K562 (cell line): ENCODE data around the gene DDX43. TPM values are rescaled to one million over a fixed set of nuclear protein-coding genes. Genes with fewer than 3 reads are reported as not detected.
A peak's percentile ranks its signal among the peaks of the same experiment; 100 is the strongest.

Experiments used
- ATAC-seq: fragments of 200-7000 bp; cut with Tn5 transposase; 3 replicates; pipeline ENCODE4 v1.9.1; 2020; ENCODE audit warnings: moderate library complexity
- BruUV-seq: library from RNA; stranded (reverse); fragments of 400-500 nt; replicated peaks from 2 replicates; lab custom pipeline; 2021; lab: Mats Ljungman, UMichigan
- CTCF ChIA-PET: fragments of 300-600 bp; formaldehyde crosslinking; extraction: SDS; loops from one replicate; lab custom pipeline; 2021; ENCODE audit warnings: low intra/inter-chr PET ratio; lab: Yijun Ruan, JAX
- POLR2A ChIA-PET: fragments of 300-600, 350-650 bp; sonication (Branson Sonifier 250); formaldehyde crosslinking; extraction: SDS; loops from one replicate; lab custom pipeline; 2021; ENCODE audit warnings: antibody characterized with exemption, inconsistent platforms; lab: Yijun Ruan, JAX
- DNase-seq, 4 experiments: peaks; one replicate each; pipeline versions ENCODE4 v3.0.0 to v3.0.0-alpha.2; 2011 to 2018; ENCODE audit warnings: low spot score in 3 of 4, mixed read lengths in 3 of 4; ENCODE audit errors: extremely low read depth in 1 of 4
- FAIRE-seq: peaks from 2 replicates; lab custom pipeline; 2011; peaks lifted over from hg19 to GRCh38; lab: Jason Lieb, UNC
- H2AFZ ChIP-seq: 2 replicates; pipeline ENCODE4 v1.6.0; 2011; ENCODE audit warnings: low read depth, low read length, control low read depth, inconsistent platforms
- H3K27ac ChIP-seq: fragments of 200-600 bp; 3 replicates; pipeline ENCODE4 v1.8.0; 2011; ENCODE audit warnings: low read depth, mild to moderate bottlenecking, control low read depth, inconsistent platforms, low read length, moderate library complexity, mixed read lengths; ENCODE audit errors: extremely low read depth
- H3K27me3 ChIP-seq, 2 experiments: fragments of 300-600 bp in 1 of 2; 2 replicates in 1 of 2; 3 replicates in 1 of 2; pipeline versions ENCODE4 v1.6.0 to v1.8.0; 2011; ENCODE audit warnings: inconsistent platforms in 2 of 2, low read length in 2 of 2, mild to moderate bottlenecking in 1 of 2, mixed read lengths in 1 of 2, moderate library complexity in 1 of 2; ENCODE audit not compliant: control insufficient read depth in 2 of 2, insufficient read depth in 2 of 2
- H3K36me3 ChIP-seq: fragments of 300-600 bp; 3 replicates; pipeline ENCODE4 v1.8.0; 2011; ENCODE audit warnings: mild to moderate bottlenecking, low read length, inconsistent platforms; ENCODE audit not compliant: control insufficient read depth, insufficient read depth
- H3K4me1 ChIP-seq, 2 experiments: fragments of 200-600 bp in 1 of 2; replicated peaks in 1 of 2; 2 replicates in 1 of 2; 3 replicates in 1 of 2; pipeline versions ENCODE4 v1.5.1 to v1.8.0; 2011; ENCODE audit warnings: inconsistent platforms in 2 of 2, low read length in 2 of 2, mild to moderate bottlenecking in 1 of 2, mixed read lengths in 1 of 2, moderate library complexity in 1 of 2; ENCODE audit not compliant: control insufficient read depth in 2 of 2, insufficient read depth in 2 of 2
- H3K4me2 ChIP-seq: 2 replicates; pipeline ENCODE4 v1.6.1; 2011; ENCODE audit warnings: low read length, control low read depth, inconsistent platforms, mixed read lengths; ENCODE audit not compliant: insufficient read depth
- H3K4me3 ChIP-seq: fragments of 200-600 bp; sonication (generic), shearing (Covaris generic); 2 replicates; pipeline ENCODE4 v1.5.1; 2016; ENCODE audit warnings: control low read depth, inconsistent platforms
- H3K79me2 ChIP-seq: fragments of 200-600 bp; 3 replicates; pipeline ENCODE4 v1.8.0; 2011; ENCODE audit warnings: low read length, inconsistent platforms; ENCODE audit not compliant: control insufficient read depth, insufficient read depth
- H3K9ac ChIP-seq, 2 experiments: 2 replicates each; pipeline versions ENCODE4 v1.6.0 to v1.6.1; 2011; ENCODE audit warnings: low read depth in 2 of 2, low read length in 2 of 2, control low read depth in 1 of 2, inconsistent platforms in 1 of 2, mild to moderate bottlenecking in 1 of 2, mixed read lengths in 1 of 2; ENCODE audit not compliant: insufficient read depth in 1 of 2
- H3K9me1 ChIP-seq: one replicate; pipeline ENCODE4 v1.6.0; 2011; ENCODE audit warnings: inconsistent platforms, mild to moderate bottlenecking, low read length, moderate library complexity; ENCODE audit not compliant: control insufficient read depth, insufficient read depth
- H3K9me3 ChIP-seq: replicated peaks from 2 replicates; pipeline ENCODE4 v1.5.1; 2011; ENCODE audit warnings: low read depth, low read length, inconsistent platforms; ENCODE audit not compliant: control insufficient read depth, insufficient read depth
- H4K20me1 ChIP-seq: replicated peaks from 2 replicates; pipeline ENCODE4 v1.6.1; 2011; ENCODE audit warnings: low read length, inconsistent platforms, mixed read lengths; ENCODE audit not compliant: control insufficient read depth, insufficient read depth
- ILK ChIP-seq: fragments of 450-650 bp; IDR thresholded peaks from 2 replicates; pipeline ENCODE4 v1.6.1; 2016; ENCODE audit warnings: missing genetic modification characterization, low read depth, mild to moderate bottlenecking, missing compliant biosample characterization, moderate library complexity, borderline replicate concordance
- ZNF274 ChIP-seq: IDR thresholded peaks from 2 replicates; pipeline ENCODE4 v1.6.1; 2011; ENCODE audit warnings: low read depth, mild to moderate bottlenecking, low read length, moderate library complexity, borderline replicate concordance
- WGBS: fragments of 100-300 bp; shearing (Covaris generic); methylation state at CpG from one replicate; pipeline ENCODE4 v1.1.6; 2016; ENCODE audit warnings: low coverage, mixed read lengths; ENCODE audit not compliant: insufficient coverage; ENCODE audit errors: missing lambda C conversion rate; 5-methylcytosine and 5-hydroxymethylcytosine counted together
- in situ Hi-C: fragments of 300-500 bp; cut with MboI; formaldehyde crosslinking; loops from 4 replicates; pipeline ENCODE4 v1.15.0; 2018; ENCODE audit warnings: inconsistent platforms, mixed read lengths
- intact Hi-C: fragments of 100-400 bp; cut with micrococcal nuclease; formaldehyde crosslinking; loops from 2 replicates; pipeline ENCODE4 v1.14.2; 2022
- polyA plus RNA-seq, 8 experiments: library from polyadenylated mRNA; depleted of rRNA in 4 of 8; stranded (reverse) in 5 of 8; unstranded in 3 of 8; fragments of >200 nt; fragmentation: Nextera tagmentation in 2 of 8; fragmentation: Illumina TruSeq in 1 of 8; extraction: Ambion mirVana in 2 of 8; extraction: Trizol in 1 of 8; gene quantifications; 2 replicates each; pipeline versions ENCODE4 v1.2.1 to v1.2.3, GENCODE V29; 2011 to 2014; ENCODE audit warnings: inconsistent platforms in 1 of 8, missing spikeins in 1 of 8
- total RNA-seq, 7 experiments: library from RNA; depleted of rRNA in 6 of 7; stranded (reverse); fragments of >200 nt in 6 of 7; fragmentation: Illumina TruSeq in 2 of 7; extraction: Trizol in 2 of 7; gene quantifications; 2 replicates each; pipeline versions ENCODE4 v1.2.1 to v1.2.3, GENCODE V29; 2011 to 2021; ENCODE audit warnings: low replicate concordance in 1 of 7
- TF ChIP-seq, protein P1 (sequence below): sonication (generic); formaldehyde crosslinking; IDR thresholded peaks from 2 replicates; pipeline ENCODE4 v1.8.1; 2023; ENCODE audit warnings: mild to moderate bottlenecking, missing genetic modification reagents

The DDX43 gene
- total and polyA plus RNA-seq, 9 of the 15 experiments (the other 6 are each of a cell fraction or from before 2014, with no cell fraction given): 0.07 to 0.88 (median 0.25) TPM

GRCh38 chr6:73369563-73369962, 25.1 kb upstream of the DDX43 start, which contains the start of gene OOEP:
Gene OOEP (minus strand): TSS chr6:73369897. CDS start chr6:73369792, 105 bp downstream.
- ChIA-PET CTCF (no interaction called here), POLR2A (interaction anchor here (0.7 to 0.9 kb wide), 2 partner anchors 20 to 107 kb away, joined by 3 to 4 read pairs; partner anchors contain the start of gene KHDC1)
- ATAC-seq: no peak
- no peak for FAIRE-seq
- DNase-seq: no peak
- Histone ChIP-seq H3K9me3 (no peaks in the 10 kb centered on the region), H3K27me3 (peaks cover 0 to 11% of the 10 kb centered on the region in 2 experiments; a peak in 3 of 5 replicates), H4K20me1 (no peaks in the 10 kb centered on the region), H3K4me1 (peaks cover 4 to 8% of the 10 kb centered on the region in 2 experiments; a peak in 3 of 5 replicates), H3K79me2 (no peaks in the 10 kb centered on the region), H3K4me3 (no peak within 1 kb of the TSS), H3K36me3 (no peaks in the 10 kb centered on the region), H3K9ac (no peak within 1 kb of the TSS), H3K9me1 (no peaks in the 10 kb centered on the region), H3K4me2 (no peak within 1 kb of the TSS), H2AFZ (no peak within 1 kb of the TSS), H3K27ac (no peak within 1 kb of the TSS)
- no TSS peak for BruUV-seq
- in situ Hi-C loops (no loop called here), intact Hi-C loops (no loop called here)
- TF ChIP-seq, protein P1, sequence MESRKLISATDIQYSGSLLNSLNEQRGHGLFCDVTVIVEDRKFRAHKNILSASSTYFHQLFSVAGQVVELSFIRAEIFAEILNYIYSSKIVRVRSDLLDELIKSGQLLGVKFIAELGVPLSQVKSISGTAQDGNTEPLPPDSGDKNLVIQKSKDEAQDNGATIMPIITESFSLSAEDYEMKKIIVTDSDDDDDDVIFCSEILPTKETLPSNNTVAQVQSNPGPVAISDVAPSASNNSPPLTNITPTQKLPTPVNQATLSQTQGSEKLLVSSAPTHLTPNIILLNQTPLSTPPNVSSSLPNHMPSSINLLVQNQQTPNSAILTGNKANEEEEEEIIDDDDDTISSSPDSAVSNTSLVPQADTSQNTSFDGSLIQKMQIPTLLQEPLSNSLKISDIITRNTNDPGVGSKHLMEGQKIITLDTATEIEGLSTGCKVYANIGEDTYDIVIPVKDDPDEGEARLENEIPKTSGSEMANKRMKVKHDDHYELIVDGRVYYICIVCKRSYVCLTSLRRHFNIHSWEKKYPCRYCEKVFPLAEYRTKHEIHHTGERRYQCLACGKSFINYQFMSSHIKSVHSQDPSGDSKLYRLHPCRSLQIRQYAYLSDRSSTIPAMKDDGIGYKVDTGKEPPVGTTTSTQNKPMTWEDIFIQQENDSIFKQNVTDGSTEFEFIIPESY (CRISPR knock-in tag): peak; percentile 71
- TF ChIP-seq ZNF274 (no peak), ILK (no peak)
- WGBS: 82% methylated on average over 28 of the region's 36 CpGs
